Stimulated activated CD8-positive, alpha-beta memory T cell treated with anti-CD3 and anti-CD28 coated beads, Interleukin-7, amount 100 ng/mL, for 1 hour (primary cell): ENCODE results near the gene ANKRD9.

Source experiments
- DNase-seq, 2 donors: peaks; one replicate each; pipeline ENCODE4 v3.0.0-alpha.2; 2020; ENCODE audit warnings: low read depth in 2 of 2

The ANKRD9 gene

DNA sequence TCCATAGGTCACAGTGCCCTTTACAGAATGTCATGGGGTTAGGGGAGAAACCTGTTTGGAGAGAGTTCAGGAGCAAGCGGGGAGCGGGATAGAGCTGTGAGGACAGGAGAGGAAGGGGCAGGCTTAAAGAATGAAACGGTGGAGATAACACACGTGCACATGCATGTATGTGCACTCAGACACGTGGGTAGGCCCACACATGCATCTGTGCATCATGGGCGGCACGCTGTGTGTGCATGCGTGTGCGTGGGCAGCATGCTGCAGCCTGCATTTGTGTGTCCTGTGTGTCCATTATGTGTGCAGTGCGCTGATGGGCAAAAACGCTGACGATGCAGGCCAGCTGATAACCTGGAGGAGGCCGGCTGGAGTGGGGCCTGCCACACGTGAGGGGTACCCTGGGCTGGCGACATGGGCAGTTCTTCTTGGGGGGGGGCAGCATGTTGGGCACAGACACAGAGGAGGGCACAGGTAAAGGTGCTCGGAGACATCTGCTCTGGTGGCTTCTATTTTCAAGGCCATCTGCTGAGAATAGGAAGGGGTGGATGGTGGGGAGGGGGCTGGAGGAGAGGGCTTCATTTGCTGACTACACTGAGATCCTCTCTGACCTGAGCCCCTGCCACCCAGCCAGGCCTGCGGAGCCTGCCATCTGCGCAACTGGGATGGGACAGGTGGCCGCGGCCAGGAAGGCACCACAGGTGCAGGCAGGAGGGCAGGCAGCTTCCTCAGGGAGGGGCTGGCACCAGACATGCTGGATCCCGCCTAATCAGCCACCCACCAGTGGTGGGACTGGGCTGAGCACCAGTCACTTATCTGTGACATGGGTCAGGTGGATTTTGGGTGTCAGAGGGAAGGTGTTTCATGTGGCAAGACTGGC is 4.6 kb upstream of the ANKRD9 start:
- DNase-seq, result no peak

DNA sequence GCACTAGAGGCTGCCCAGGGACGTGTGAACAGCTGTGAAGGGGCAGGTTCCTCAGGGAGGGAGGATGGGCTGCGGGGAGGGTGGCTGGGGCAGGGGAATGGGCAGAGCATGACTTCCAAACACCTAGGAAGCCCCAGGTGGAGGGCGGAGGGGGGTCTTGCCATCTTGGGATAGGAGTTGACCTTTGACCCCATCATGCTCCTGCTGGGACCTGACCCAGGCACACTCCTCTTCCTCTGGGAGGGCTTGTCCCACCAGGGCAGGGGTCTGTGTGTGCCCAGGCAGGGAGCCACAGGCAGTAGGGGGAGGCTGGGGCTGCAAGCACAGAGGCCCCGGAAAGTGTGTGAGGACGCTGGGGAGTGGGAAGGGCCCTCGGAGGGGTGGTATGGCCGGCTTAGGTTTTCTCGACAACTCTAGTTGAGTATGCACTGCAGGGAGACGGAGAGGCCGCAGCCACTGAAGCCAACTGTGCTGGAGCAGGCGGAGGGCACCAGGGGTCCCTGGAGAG is 3.3 kb upstream of the ANKRD9 start:
- DNase-seq, result no peak

DNA sequence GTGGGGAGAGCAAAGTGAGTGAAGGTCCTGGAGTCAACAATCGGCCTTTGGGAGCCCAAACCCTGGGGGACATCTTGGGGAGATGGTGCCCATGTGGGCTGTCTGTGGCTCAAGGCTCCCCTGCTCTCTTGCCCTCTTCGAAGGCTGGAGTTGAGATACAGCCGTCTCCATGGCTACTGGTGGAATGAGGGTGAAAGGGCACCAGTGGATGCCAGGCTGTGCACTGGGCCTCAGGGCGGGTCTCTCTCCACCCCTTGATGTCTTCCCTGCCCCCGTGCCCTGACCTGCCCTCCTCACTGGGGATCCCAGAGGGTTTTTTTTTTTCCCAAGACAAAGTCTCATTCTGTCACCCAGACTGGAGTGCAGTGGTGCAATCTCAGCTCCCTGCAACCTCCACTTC is 2.0 kb upstream of the ANKRD9 start:
- DNase-seq, result no peak

DNA sequence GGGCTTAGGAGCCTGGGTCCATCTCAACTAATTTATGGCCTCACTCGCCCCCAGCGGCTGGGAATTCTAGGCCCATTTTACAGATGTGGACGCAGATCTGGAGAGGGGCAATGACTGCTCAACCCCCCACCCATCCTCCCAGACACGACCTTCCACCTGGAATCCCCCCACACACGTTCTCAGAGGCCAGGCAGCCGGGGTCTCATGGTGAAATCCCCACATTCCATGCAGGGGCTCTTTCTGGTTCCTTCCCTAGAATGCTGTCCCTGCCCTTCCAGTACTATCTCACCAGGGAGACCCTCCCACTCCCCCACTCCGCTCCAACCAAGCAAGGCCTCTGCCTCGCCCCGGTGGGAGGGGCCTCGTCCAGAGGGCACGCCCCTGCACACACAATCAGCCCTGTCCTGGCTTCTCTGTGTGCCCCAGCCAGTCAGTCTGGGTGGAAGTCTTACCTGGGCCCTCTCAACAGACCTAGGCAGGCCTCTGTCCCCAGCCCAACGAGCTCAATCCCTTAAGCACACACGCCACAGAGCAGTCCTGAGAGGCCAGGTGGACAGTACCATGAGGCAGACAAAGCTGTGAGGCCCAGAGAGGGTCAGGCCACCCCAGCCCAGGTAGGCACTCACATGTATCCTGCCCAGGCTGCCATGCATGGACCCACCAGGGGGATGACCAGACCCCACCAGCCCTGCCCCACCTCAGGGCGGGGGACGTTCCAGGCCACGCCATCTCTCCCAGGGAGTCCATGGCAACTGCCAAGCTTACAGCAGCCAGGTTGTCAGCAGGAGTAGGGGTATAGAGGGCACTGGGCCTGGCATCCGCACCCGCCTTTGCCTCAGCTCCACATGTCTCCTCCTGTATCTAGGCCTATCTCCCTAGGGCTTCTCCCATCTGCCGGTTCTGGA is 1.3 kb upstream of the ANKRD9 start:
- DNase-seq, result no peak

DNA sequence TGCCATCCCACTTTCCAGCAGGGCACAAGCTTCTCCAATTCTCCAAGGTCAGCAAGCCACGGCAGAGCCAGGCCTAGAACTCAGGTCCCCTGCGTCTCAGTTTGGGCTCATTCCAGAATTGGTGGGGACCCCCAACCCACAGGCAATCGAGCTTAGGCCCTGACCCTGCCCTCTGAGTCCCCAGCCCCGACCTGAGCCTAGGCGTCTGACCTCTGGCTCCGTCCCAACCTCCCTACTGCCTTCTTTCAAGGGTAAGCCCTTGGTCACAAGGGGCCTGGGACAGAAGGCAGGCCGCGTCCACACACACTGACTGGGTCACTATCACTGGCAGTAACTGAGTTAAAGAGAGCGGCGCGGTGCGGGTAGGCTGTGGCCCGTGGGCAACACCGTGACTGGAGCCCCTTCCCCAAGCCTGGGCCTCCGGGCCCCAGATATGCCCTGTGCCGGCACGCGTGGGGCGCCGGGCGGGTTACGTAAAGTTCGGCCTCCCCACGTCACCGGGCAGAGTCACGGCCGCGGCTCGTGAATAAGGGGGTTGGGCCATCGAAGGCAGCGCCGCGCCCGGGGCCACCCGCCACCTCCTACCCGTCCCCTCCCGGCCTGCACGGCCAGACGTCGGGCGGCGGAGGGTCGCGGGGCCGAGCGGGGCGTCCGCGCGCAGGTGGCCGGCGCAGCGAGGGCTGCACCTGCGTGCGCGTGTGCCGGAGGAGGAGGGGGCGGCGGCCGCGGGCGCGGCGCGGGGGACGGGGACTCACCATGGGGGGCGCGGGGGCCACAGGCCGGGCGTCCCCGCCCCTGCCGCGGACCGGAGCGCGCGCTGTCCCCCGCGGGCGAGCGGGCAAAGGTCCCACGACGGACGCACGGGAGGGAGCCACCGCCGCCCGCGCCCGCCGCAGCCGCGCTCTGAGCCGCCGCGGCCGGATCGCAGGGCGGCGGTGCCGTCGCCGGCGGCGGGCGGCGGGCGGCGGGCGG is 516 bp downstream of the ANKRD9 start:
- DNase-seq, result no peak

DNA sequence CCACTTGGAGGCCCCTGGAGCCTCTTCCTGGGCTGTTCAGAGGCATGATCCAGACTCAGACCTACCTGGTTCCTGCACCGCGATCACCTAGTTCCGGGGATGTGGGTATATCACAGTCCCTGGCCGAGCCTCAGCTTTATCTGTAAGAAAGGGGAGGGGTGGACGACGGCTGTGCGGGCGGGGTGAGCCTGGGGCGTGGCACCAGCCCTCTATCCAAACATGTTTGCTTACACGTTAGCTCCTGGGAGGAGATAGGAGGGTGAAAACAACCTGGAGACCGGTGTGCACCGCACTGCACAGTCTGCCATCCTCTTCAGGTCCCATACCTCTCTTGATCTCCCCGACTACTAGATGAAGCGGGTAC is 1.2 kb downstream of the ANKRD9 start:
- no peak for DNase-seq

DNA sequence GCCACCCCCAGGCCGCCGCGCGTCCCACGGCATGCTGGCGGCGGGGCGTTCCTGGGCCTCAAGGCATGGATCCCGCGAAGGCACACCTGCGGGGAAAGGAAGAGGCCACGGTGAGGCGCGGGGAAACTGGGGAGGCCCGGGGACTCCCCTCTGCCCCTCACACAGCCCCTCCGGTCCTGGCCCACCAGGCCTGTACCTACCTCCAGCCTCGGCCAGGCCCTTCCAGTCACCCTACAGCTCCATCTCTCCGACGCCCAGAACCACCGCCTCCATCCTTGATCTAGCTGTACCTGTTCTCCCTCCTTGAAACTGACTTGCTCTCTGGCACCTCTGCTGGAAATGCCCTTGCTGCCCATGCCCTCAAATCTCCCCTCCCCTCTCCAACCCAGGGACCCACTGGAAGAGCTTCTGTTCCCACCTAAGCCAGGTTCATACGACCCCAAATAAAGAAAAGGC is 1.7 kb downstream of the ANKRD9 start:
- no peak for DNase-seq

DNA sequence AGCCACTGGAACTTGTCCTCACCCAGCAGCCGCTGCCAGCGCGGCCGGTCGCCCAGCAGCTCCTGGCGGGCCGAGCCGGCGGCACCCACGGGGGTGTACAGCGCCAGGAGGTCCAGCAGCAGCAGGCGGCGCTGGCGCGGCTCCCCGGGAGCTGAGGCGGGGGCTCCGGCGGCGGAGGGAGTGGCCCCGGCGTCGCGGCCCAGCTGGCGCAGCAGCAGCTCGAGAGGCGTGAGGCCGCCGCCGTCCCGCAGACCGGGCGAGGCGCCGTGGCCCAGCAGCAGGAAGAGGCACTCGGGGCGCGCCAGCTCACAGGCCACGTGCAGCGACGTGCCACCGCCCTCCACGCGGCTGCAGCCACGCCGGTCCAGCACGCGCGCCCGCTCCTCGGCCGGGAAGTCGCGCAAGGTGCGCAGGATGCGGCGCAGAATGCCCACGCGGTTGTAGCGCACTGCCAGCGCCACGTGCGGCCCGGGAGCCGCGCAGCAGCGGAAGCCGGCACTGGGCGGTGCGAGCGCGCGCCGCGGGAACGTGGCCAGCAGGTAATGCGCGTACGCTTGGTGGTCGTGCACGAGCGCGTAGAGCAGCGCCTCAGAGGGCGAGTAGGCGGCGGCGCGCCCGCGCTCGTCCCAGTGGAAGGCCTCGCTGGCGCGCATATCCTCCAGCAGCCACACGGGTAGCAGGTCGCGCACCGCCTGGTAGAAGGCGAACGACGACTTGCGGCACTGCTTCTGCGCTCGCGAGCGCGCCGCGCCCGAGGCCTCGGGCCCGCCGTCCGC is 2.3 kb downstream of the ANKRD9 start:
- DNase-seq, result no peak

DNA sequence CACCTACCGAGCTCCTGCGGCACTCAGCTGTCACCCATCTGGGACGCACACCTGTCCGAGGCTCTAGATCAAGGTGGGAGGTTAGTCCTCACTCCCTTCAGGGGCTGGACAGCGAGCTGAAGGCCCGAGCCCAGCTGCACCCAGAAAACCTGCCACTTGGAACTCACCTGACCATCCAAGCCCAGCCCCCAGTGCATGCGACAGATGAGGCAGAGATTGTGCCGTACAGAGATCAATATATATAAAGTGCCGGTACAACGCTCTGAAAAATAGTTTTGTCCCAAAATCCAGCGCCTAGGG is 3.0 kb downstream of the ANKRD9 start:
- DNase-seq, result no peak

DNA sequence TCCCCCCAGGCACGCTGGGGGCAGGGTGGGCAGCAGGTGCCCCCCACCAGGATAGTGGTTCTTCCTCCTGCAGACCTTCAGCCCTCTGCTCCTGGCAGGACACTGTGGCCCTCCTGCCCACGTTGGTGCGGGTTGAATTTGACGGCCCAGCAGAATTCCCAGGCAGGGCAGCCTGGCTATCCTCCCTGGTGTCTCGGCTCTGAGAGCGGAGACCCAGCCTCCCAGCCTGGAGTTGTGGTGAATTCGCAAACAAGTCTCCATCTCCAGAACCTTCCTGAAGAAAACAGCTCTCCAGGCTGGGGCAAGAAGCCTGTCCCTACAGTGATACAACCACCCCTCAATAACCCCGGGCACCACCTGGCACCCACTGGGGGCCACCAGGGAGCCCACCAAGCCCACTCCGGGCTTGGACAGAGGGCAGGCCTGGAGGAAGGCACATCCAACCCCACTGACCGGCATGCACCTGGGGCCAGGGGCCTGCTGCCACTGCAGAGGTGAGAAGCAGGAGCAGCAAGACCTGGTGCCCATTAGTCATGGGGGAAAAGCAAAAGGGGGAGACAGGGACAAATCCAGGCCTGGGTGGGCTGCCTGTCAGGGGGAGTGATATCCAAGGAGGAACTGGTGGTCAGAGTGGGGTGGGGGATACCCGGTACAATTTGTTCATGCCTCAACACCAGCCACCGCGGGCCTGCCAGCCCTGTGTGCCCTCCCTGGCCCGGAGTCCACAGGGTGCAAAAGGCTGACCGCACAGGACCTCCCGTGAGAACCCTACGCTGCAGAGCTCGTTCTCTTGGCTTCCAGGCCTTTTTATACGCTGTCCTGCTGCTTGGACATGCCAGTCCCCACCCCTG is 3.6 kb downstream of the ANKRD9 start:
- DNase-seq, result no peak

DNA sequence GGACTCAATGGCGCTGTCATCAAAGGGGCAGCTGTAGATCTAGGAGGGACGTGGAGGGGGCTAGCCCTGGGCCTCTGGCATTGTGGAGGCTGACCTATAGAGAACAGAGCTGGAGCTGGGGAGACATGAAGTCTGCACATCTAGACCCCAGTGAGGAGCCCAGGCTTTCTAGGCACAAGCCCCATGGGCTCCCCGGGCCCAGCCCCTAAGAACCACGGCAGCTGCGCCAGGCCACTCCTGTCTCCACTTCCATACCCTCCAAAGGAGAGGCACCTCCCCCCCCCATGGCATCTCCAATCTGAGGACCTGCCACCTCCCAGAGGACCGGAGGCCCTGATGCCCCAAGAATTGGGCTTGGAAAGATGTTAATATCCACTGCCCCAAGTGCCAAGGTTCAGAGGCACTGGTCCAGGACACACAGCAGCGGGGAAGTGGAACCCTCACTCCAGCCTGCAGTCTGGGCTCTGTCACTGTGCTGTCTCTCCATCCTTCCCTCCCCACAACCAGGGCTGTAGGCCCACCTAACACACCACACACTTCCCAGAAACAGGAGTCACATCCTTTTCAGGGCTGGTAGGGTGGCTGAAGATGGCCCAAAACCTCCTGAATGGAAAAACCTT is 4.5 kb downstream of the ANKRD9 start:
- DNase-seq, result no peak

DNA sequence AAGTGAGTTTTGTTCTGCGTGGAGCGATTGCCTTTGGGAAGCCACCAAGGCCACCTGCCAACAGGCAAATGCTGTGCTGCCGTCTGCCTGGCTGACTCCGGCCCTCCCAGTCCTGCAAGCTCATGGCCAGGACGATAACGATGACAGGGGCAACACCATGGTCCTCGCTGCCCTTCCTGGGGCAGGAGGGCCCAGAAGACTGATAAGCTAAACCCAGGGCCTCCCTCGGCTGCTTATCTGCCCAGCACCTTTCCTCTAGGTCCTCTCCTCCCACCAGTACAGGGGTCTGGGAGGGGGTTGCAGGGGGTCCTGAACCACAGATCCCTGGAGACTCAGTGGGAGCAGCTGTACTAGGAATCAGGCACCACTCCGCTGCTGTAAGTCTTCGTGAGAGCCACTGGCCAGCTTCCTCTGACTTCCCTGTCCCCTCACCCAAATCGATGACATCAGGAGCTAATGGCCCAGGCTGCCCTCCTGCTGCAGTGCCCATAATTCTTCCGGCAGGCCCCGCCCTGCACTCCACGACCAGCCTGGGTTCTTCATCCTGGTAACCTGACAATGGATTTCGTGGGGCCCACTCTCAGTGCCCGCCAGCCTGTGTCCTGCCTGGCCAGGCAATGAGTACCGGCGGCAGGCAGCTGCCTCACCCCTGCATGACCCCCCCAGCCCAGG is 5.1 kb downstream of the ANKRD9 start:
- no peak for DNase-seq

DNA sequence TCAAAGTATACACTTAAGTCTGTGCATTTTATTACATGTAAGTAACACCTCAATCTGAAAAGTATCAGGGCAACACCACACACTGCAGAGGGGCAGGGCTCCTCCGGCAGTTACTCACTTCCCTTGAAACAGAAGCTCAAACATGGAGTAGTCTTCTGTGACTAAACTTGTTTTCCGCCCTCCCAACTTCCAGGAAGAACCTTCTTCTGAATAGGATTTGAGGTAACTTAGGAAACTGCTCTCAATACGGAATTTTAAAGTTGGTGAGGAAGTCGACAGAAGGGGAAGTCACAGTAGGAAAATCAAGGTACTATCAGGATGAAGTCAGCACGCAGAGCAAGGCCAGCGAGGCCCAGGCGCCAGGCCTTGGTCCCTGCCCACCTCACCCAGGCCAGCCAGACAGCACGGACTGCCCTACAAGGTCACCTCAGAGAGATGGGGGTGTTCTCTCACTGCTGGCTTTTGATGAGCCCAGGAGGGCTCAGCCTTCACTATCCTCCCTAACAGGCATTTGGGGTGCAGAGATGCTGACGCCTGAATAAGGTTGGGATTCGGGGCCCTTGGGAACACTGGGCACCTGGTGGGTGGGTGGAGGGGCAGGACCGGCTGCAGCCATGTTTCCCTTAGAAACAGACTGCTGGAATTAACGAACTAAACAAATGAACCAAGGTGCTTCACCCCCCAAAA is 5.8 kb downstream of the ANKRD9 start:
- DNase-seq, result no peak

DNA sequence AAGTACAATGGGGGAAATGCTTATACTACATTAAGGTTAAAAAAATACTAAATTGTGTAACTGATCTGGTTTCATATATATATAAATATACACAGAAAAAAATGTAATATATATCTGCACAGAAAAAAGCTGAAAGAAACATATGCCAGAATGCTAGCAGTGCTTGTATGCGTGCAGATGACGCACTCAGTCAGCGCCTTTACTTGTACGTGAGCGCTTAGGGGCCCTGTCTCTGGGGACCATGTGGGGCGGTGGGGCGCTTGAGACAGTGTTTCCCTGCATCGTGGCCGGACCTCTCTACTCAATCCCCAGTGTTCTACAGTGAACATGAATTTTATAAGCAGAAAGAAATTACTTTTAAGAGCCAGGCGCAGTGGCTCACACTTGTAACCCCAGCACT is 7.0 kb downstream of the ANKRD9 start:
- no peak for DNase-seq

DNA sequence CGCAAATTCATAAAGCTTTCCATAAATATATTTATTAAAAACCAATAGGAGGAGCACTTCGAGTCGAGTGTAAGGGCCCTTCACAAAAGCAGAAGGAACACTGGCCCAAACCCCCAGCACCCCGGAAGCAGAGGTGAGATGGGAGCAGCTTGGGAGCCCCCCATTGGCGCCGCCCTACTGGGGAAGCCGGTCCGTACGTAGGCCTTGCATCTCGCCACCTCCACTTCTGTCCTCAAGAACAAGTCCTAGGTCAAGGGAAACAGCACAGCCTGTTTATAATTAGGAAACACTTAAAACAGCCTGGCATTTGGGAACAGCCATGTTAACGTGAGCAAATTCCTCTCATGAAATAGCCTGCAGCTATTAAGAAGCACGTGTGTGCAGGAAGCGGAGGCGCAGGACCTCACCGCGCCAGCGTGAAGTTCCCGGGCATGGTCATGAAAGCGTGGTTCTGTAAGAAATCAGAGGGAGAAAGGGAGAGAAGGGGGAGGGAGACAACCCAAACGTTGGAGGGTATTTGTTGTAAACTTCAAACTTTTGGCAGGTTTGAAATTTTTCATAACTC is 7.7 kb downstream of the ANKRD9 start:
- DNase-seq, result no peak

DNA sequence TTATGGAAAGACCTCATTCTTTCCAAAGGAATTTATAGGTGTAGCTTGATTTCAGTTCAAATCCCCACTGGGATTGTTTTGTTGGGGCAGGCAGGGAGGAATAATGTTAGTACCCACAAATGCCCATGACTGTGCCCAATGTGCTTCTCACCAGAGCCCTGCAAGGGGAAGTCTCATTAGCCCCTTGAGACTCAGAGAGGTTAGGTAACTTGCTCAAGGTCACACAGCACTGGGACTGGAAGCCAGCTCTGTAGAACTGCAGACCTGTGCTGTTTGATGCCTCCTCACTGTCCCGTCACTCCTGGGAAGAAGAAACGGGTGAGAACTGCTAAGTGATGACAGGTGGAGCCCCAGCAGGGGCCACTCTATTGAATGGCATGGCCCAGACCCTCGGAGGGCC is 8.9 kb downstream of the ANKRD9 start:
- DNase-seq, result no peak

DNA sequence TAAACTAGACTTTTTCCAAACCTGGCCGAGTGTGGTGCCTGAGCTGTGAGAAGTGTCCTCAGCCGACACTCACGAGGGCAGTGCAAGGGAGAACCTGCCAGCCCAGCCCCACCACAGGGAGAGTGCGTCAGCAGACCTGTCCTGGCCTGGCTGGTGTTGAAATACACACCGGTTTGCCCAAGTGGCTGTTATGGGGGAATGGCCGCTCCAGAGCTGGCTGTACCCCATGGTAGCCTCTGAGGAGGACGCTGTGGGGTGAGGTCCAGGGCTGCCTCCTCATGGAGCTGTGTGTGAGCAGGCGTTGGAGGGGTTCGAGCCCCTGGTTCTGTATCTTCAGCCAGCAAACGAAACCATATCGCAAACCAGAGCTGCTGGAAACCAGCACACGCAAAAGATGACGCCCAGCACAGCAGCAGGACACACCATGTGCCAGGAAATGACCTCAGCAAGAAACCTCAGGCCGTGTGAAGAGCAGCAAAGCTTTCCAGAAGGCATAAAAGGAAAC is 9.4 kb downstream of the ANKRD9 start:
- DNase-seq, result no peak
